Effector CD4-positive, alpha-beta T cell (primary cell): ENCODE results near the gene OR8D1.
"Not testable (repeated sequence)": the region's sequence is repeated elsewhere in the genome, so short reads cannot be mapped to it uniquely, and the experiment has no call there.

ENCODE experiments used
- DNase-seq: peaks from one replicate; pipeline ENCODE4 v3.0.0-alpha.2; 2020

The OR8D1 gene

GRCh38 chr11:124278261-124278660, 35.5 kb downstream of the OR8D1 start:
- DNase-seq, result no peak

GRCh38 chr11:124277804-124278203, 35.9 kb downstream of the OR8D1 start:
- no peak for DNase-seq

GRCh38 chr11:124277207-124277606, 36.5 kb downstream of the OR8D1 start:
- no peak for DNase-seq

- no peak for DNase-seq
Observed at GRCh38 chr11:124276081-124276480, 37.7 kb downstream of the OR8D1 start.

- no peak for DNase-seq
Observed at GRCh38 chr11:124274000-124274399, 39.7 kb downstream of the OR8D1 start.

- not testable (repeated sequence) for DNase-seq
Observed at GRCh38 chr11:124270886-124271285, 42.9 kb downstream of the OR8D1 start.

GRCh38 chr11:124265041-124265440, 48.7 kb downstream of the OR8D1 start:
- DNase-seq, result not testable (repeated sequence)

- DNase-seq, result no peak
Observed at GRCh38 chr11:124256076-124256475, 57.7 kb downstream of the OR8D1 start, which contains the start of gene OR8G5. TSS of gene OR8G5 (plus strand) at chr11:124256376. CDS start at chr11:124264932, 8,556 bp downstream.
